Loucy (cell line): ENCODE data around the gene SEC14L2.

Experiments used
- CTCF ChIP-seq: fragments of 200-600 bp; sonication (generic); conservative IDR thresholded peaks from 2 replicates; pipeline ENCODE4 v1.5.1; 2014; ENCODE audit warnings: mild to moderate bottlenecking, antibody characterized with exemption, low read length
- EZH2phosphoT487 ChIP-seq: fragments of 200-600 bp; IDR thresholded peaks from 2 replicates; pipeline ENCODE4 v1.6.1; 2018; ENCODE audit warnings: antibody characterized with exemption, mild to moderate bottlenecking, moderate library complexity, borderline replicate concordance

GRCh38 chr22:30423959-30424533 lies 27.2 kb downstream of the SEC14L2 start:
- TF ChIP-seq CTCF (no peak), EZH2phosphoT487 (no peak)
